Psoas muscle (tissue), 8 donors: ENCODE measurements around the gene SDK2. TPM values are rescaled to one million over a fixed set of nuclear protein-coding genes. Genes with fewer than 3 reads are reported as not detected.

ENCODE experiments used
- ATAC-seq, 4 donors: fragments of 200-7000 bp; cut with Tn5 transposase; one replicate each; pipeline ENCODE4 v1.9.1; 2020; ENCODE audit warnings: moderate library complexity in 3 of 4, mild to moderate bottlenecking in 2 of 4
- DNase-seq, 2 donors: peaks; one replicate each; pipeline ENCODE4 v3.0.0-alpha.2; 2020
- H3K27ac ChIP-seq: fragments of 200-600 bp; one replicate; pipeline ENCODE4 v1.8.0; 2022
- H3K27me3 ChIP-seq, 3 donors: fragments of 200-600 bp in 1 of 3; one replicate each; pipeline versions ENCODE4 v1.6.1 to v1.8.0; 2013 to 2022; ENCODE audit warnings: low read length in 2 of 3, mild to moderate bottlenecking in 2 of 3, moderate library complexity in 1 of 3; ENCODE audit not compliant: insufficient read depth in 3 of 3
- H3K36me3 ChIP-seq, 2 donors: fragments of 200-600 bp in 1 of 2; one replicate each; pipeline versions ENCODE4 v1.6.1 to v1.8.0; 2013 to 2022; ENCODE audit warnings: low read depth in 1 of 2, mild to moderate bottlenecking in 1 of 2, moderate library complexity in 1 of 2; ENCODE audit not compliant: insufficient read depth in 1 of 2
- H3K4me1 ChIP-seq: fragments of 200-600 bp; one replicate; pipeline ENCODE4 v1.8.0; 2022
- H3K4me3 ChIP-seq: fragments of 200-600 bp; one replicate; pipeline ENCODE4 v1.8.0; 2022; ENCODE audit warnings: mild to moderate bottlenecking
- H3K9me3 ChIP-seq: fragments of 200-600 bp; one replicate; pipeline ENCODE4 v1.8.0; 2022
- WGBS, 3 donors: extraction: QIAGEN DNeasy Blood & Tissue Kit; methylation state at CpG; one replicate each; pipeline versions ENCODE4 v1.1.6 to v1.1.7; 2013; 5-methylcytosine and 5-hydroxymethylcytosine counted together
- intact Hi-C, 2 donors: fragments of 100-400 bp; cut with DNase I; formaldehyde crosslinking; loops; one replicate each; pipeline versions ENCODE4 v1.11.0 to v1.14.2; 2022
- polyA plus RNA-seq, 3 donors: library from polyadenylated mRNA; stranded (reverse); fragments of 200-250 nt; gene quantifications; one replicate each; pipeline ENCODE4 v1.2.3, GENCODE V29; 2013
- total RNA-seq, 4 donors: library from RNA; stranded (reverse); fragmentation: NEBNext Ultra II Directional in 2 of 4; extraction: Animal tissue kit (Norgen Biotek cat#: 25700) in 2 of 4; gene quantifications; one replicate each; pipeline versions ENCODE4 v1.2.1 to v1.2.4, GENCODE V29; 2021 to 2023
- TF ChIP-seq, protein P1 (sequence below): fragments of 200-600 bp; IDR thresholded peaks from one replicate; pipeline ENCODE4 v1.8.0; 2022; ENCODE audit warnings: antibody characterized with exemption
- donor health status: healthy with polysubstance abuse.
- donor health status: DM: no; HTN: no; CAD: no; lungs with moderate emphysema.
- donor health status: Bipolar disorder and iron deficiency.
- donor health status: healthy.
- donor health status: DM: yes; HTN: yes; CAD: no.
- donor health status: DM: no; HTN: no; CAD: no.
- donor health status: DM: no; HTN: no; CAD: no.
- donor health status: DM: yes; HTN: yes; CAD: no.

Gene SDK2
- total and polyA plus RNA-seq, 7 donors = 0.04 to 2.8 (median 0.24) TPM

DNA sequence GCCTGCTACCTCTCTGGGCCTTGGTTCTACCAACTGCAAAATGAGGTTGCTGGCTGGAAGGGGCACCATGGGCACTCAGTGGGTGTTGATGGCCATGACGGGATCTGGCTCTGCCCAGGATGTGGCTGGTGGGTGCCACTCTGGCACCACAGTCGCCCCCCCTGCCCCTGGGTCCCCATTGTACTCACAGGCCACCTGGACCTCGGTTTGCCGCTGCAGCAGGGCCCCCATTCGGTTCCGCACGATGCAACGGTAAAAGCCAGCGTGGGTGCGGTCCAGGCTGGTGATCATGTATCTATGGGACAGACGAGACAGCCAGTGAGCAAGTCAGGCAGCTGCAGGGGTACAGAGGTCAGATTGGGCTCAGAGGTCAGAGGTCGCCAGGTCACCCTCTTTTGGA is 172.3 kb downstream of the SDK2 start:
- 94 to 96% (median 95%) methylated on average over 12 of the region's 12 CpGs for WGBS, 3 donors
- intact Hi-C loops = no loop called here
- Histone ChIP-seq H3K36me3 (no peaks in the 10 kb centered on the region), H3K27me3 (no peaks in the 10 kb centered on the region), H3K4me3 (no peak overlapping the region), H3K4me1 (no peaks in the 10 kb centered on the region), H3K9me3 (no peaks in the 10 kb centered on the region), H3K27ac (no peak overlapping the region)
- DNase-seq (no peak), ATAC-seq (no peak)
- TF ChIP-seq, protein P1, sequence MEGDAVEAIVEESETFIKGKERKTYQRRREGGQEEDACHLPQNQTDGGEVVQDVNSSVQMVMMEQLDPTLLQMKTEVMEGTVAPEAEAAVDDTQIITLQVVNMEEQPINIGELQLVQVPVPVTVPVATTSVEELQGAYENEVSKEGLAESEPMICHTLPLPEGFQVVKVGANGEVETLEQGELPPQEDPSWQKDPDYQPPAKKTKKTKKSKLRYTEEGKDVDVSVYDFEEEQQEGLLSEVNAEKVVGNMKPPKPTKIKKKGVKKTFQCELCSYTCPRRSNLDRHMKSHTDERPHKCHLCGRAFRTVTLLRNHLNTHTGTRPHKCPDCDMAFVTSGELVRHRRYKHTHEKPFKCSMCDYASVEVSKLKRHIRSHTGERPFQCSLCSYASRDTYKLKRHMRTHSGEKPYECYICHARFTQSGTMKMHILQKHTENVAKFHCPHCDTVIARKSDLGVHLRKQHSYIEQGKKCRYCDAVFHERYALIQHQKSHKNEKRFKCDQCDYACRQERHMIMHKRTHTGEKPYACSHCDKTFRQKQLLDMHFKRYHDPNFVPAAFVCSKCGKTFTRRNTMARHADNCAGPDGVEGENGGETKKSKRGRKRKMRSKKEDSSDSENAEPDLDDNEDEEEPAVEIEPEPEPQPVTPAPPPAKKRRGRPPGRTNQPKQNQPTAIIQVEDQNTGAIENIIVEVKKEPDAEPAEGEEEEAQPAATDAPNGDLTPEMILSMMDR = no peak

DNA sequence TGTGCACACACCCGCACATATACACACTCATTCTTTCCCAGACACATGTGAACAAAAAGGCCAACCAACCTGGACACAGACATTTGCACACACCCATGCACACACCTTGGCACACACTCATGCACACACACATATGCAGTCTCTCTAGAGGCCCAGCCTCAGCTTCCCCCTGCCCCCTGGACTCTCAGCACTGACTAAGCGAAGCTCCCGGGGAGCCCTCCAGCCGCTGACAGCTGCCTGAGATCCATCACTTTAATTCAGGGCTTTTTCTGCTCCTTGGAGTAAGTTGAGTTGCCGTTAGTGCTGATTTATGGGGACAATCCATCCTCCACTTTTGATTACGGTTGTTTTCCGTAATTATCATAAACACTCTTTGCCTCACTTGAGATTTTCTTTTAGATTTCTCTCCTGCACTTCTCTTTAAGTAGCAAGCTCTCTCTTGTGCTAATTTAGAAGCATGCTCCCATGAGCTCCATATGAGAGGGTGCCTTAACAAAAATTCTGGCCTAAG is 173.9 kb downstream of the SDK2 start:
- Histone ChIP-seq H3K4me1 (no peaks in the 10 kb centered on the region), H3K4me3 (no peak overlapping the region), H3K36me3 (no peaks in the 10 kb centered on the region), H3K9me3 (no peaks in the 10 kb centered on the region), H3K27ac (no peak overlapping the region), H3K27me3 (no peaks in the 10 kb centered on the region)
- TF ChIP-seq, protein P1 = no peak
- ATAC-seq = no peak
- 79 to 85% (median 83%) methylated on average over 7 of the region's 7 CpGs for WGBS, 3 donors
- intact Hi-C loops = no loop called here
- DNase-seq = no peak

DNA sequence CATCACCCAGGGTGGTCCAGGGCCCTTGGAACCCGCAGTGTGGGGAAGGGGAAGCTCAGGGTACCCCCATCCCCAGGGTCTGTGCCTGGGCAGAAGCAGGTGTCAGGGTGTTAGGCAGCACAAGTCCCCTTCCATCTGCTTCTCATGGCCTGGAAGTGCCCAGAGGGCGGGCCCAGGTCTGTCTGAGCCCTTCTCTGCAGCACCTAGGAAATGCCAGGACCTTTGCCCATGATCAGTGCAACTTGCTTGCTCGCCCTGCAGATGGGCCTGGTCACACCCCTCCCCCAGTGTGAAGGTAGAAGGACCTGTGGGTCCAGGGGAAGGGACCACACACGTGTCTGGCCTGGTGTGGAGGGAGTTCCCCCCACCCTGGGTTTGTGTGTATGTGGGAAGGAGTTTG is 174.9 kb downstream of the SDK2 start:
- no peak overlapping the region for H3K4me3 ChIP-seq
- no peaks in the 10 kb centered on the region for H3K4me1 ChIP-seq

DNA sequence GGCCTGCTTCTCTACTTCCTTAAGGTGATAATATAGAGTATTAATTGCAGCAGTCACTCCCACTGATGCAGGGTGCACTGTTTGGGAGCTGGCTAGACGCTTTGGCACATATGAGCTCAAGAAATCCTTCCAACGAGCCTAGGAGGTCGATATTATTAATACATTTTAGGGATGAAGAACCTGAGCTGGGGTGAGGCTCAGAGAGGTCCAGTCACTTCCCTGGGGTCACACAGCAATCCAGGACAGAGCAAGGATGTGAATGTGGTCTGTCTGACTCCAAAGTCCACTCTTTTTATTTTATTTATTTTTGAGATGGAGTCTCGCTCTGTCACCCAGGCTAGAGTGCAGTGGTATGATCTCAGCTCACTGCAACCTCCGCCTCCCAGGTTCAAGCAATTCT is 176.0 kb downstream of the SDK2 start:
- WGBS, 3 donors = 81 to 83% (median 81%) methylated on average over 5 of the region's 5 CpGs
- H3K9me3 ChIP-seq = no peaks in the 10 kb centered on the region

More for the DNA sequence above, 174.9 kb downstream of the SDK2 start:
- ATAC-seq = no peak
- no peaks in the 10 kb centered on the region for H3K27me3 ChIP-seq
- WGBS, 3 donors = 92 to 94% (median 92%) methylated on average over 4 of the region's 4 CpGs
- TF ChIP-seq, protein P1 = no peak
- H3K9me3 ChIP-seq = no peaks in the 10 kb centered on the region
- no peak overlapping the region for H3K27ac ChIP-seq
- no peak for DNase-seq
- H3K36me3 ChIP-seq = no peaks in the 10 kb centered on the region
- intact Hi-C loops = no loop called here

DNA sequence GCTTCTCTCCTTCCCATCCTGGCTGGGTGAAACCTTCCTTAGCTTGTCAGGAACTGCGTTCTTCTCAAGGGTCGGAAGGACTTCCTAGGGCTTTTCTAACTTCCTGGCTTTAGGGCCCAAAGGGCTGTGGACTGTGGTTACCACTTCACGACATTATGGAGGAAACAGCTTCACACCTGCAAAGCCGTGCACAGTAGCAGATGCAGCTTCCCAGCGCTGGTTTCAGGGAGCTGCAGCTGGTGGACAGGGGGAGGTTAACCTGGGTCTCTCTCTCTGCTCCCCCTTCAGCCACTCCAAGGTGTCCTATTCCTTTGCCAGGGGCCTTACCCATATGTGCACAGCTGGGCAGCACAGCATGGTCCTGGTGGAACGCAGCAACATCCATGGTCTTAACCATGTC is 176.6 kb downstream of the SDK2 start:
- DNase-seq = no peak

More for the DNA sequence above, 176.0 kb downstream of the SDK2 start:
- ATAC-seq = no peak
- Histone ChIP-seq H3K27me3 (no peaks in the 10 kb centered on the region), H3K36me3 (no peaks in the 10 kb centered on the region), H3K4me1 (no peaks in the 10 kb centered on the region), H3K4me3 (no peak overlapping the region), H3K27ac (no peak overlapping the region)
- intact Hi-C loops = no loop called here
- TF ChIP-seq, protein P1 = no peak
- no peak for DNase-seq

More for the DNA sequence above, 176.6 kb downstream of the SDK2 start:
- H3K27ac ChIP-seq = no peak overlapping the region
- H3K4me1 ChIP-seq = no peaks in the 10 kb centered on the region
- TF ChIP-seq, protein P1 = no peak
- no peak overlapping the region for H3K4me3 ChIP-seq
- WGBS, 3 donors = 61 to 72% (median 65%) methylated on average over 6 of the region's 6 CpGs
- no peaks in the 10 kb centered on the region for H3K27me3 ChIP-seq
- H3K9me3 ChIP-seq = no peaks in the 10 kb centered on the region
- intact Hi-C loops = no loop called here
- no peaks in the 10 kb centered on the region for H3K36me3 ChIP-seq
- ATAC-seq = no peak
